ENCODE measurements around the gene SAMSN1. TPM values are rescaled to one million over a fixed set of nuclear protein-coding genes. Genes with fewer than 3 reads are reported as not detected.

The SAMSN1 gene
- total and polyA plus RNA-seq, 7 donors, result 4.4 to 16.4 (median 7.5) TPM

DNA sequence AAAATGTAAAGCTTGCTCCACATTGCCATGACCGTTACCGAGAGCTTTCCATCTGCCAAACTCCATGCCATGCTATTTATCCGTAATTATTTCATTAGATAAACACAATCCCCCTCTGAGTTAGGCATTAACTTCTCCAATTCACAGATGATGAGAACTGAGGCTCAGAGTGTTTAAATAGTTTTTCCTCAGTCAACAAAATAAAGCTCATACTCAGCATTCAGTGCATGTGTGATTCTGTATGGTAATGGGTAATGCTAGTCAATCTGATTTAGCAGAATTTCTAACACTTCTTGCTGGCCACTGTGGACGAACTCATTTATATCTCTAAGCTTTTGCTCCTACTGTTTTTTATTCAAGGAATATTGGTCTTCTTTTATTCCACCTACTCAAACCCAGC, 17.3 kb downstream of the SAMSN1 start:
- intact Hi-C loops (cut with DNase I), result no loop called here
- TF ChIP-seq POLR2A (IDR thresholded peaks at IDR 0.05), result no peak
- TF ChIP-seq EP300 (IDR thresholded peaks at IDR 0.05), result no peak
- TF ChIP-seq CTCF (IDR thresholded peaks at IDR 0.05), result no peak
- TF ChIP-seq POLR2AphosphoS5 (IDR thresholded peaks at IDR 0.05), result no peak
- Histone ChIP-seq H3K27me3 (no peaks in the 10 kb centered on the region), H3K36me3 (no peaks in the 10 kb centered on the region), H3K4me1 (peaks cover 0 to 7% (median 0%) of the 10 kb centered on the region in 4 donors), H3K27ac (peak overlapping the region in 1 of 4 donors; percentile 48), H3K4me3 (no peak overlapping the region), H3K9me3 (no peaks in the 10 kb centered on the region)
- WGBS, 2 donors, result 92 to 93% methylated on average over 4 of the region's 4 CpGs
- no peak for DNase-seq

- intact Hi-C loops (cut with DNase I), result no loop called here
- peaks cover 0 to 7% (median 0%) of the 10 kb centered on the region in 4 donors for H3K4me1 ChIP-seq
- H3K4me3 ChIP-seq, result no peak overlapping the region
- DNase-seq, result no peak
- H3K9me3 ChIP-seq, result no peaks in the 10 kb centered on the region
- TF ChIP-seq POLR2A (IDR thresholded peaks at IDR 0.05) (no peak), POLR2AphosphoS5 (IDR thresholded peaks at IDR 0.05) (no peak), CTCF (IDR thresholded peaks at IDR 0.05) (no peak), EP300 (IDR thresholded peaks at IDR 0.05) (no peak)
- no peaks in the 10 kb centered on the region for H3K36me3 ChIP-seq
- WGBS, 2 donors, result 70 to 86% methylated on average over 2 of the region's 2 CpGs
- H3K27ac ChIP-seq, result peak overlapping the region in 2 of 4 donors; percentile 23 to 48
- no peaks in the 10 kb centered on the region for H3K27me3 ChIP-seq
Measured at GRCh38 chr21:14527696-14528652, 18.1 kb downstream of the SAMSN1 start.

DNA sequence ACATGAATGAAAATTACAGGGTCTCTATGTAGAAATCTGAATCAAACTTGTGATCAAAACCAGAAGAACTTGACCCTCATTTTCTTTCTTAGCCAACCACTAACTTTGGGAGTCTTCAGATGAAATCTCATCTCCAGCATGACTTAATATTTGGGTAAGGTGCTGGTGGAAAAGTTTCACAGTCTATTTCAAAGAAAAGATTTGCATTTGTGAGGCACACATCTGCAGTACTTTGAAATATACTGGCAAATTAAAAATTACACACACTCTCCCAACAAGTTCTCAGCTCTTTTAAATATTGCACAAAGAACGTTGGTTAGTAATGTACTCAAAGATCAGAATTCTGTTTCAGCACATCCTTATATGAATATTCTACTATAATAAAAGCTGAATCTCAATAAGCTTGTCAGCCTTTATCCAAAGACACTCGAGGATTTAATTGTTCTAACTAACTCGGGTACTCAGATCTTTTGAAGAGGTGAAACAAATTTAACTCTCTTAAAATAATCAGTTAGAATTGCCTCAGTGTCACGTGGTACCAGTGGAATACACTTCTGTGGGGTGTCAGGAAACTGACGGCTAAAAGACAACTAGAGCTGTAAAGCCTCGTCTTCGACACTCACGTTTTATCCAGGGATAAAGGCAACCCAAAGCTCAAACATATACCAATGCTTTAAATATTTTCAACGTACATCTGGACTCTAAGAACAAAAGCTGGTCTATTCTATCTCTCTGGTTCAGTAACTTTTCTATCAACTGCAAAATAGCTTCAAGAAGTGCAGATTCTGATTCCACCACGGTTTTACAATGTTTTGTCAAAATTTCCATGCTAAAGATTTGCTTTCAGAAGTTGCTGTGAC, 19.0 kb downstream of the SAMSN1 start:
- Histone ChIP-seq H3K36me3 (no peaks in the 10 kb centered on the region), H3K27me3 (no peaks in the 10 kb centered on the region), H3K9me3 (no peaks in the 10 kb centered on the region), H3K4me1 (peaks cover 0 to 7% (median 0%) of the 10 kb centered on the region in 4 donors), H3K4me3 (no peak overlapping the region), H3K27ac (peak overlapping the region in 1 of 4 donors; percentile 10)
- no peak for DNase-seq
- WGBS, 2 donors, result 61% methylated on average over 10 of the region's 10 CpGs
- intact Hi-C loops (cut with DNase I), result no loop called here
- TF ChIP-seq POLR2A (IDR thresholded peaks at IDR 0.05) (no peak), POLR2AphosphoS5 (IDR thresholded peaks at IDR 0.05) (no peak), EP300 (IDR thresholded peaks at IDR 0.05) (no peak), CTCF (IDR thresholded peaks at IDR 0.05) (no peak)

DNA sequence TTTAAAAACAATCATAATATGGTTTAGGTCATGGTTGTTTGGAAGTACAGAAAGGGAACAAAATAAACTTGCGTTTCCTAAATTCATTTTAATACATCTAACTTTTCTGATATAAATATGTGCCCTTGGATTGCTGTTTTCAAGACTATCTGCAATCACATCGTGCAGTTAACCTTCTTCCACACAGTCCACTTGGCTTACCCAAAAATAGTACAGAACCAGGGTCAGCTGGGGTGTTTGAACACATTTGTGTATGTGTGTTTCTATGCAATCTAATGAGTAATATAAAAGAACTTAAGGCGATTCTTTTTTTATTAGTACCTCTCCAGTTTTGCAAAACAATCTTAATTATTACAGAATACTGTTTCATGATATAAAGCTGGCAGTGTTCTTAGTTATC, 19.9 kb downstream of the SAMSN1 start:
- Histone ChIP-seq H3K4me1 (peaks cover 0 to 7% (median 0%) of the 10 kb centered on the region in 4 donors), H3K27me3 (no peaks in the 10 kb centered on the region), H3K4me3 (no peak overlapping the region), H3K9me3 (no peaks in the 10 kb centered on the region), H3K36me3 (no peaks in the 10 kb centered on the region), H3K27ac (no peak overlapping the region)
- no peak for DNase-seq
- intact Hi-C loops (cut with DNase I), result no loop called here
- no peak for TF ChIP-seq POLR2A (IDR thresholded peaks at IDR 0.05)
- no peak for TF ChIP-seq POLR2AphosphoS5 (IDR thresholded peaks at IDR 0.05)
- no peak for TF ChIP-seq EP300 (IDR thresholded peaks at IDR 0.05)
- no peak for TF ChIP-seq CTCF (IDR thresholded peaks at IDR 0.05)
- WGBS, 2 donors, result 0 to 27% methylated on average over 3 of the region's 3 CpGs
